ENCODE data around the gene EIF4H. TPM values are rescaled to one million over a fixed set of nuclear protein-coding genes. Genes with fewer than 3 reads are reported as not detected.

Gene EIF4H
- total RNA-seq, 1 experiment from 2014 or later, result 339 TPM

DNA sequence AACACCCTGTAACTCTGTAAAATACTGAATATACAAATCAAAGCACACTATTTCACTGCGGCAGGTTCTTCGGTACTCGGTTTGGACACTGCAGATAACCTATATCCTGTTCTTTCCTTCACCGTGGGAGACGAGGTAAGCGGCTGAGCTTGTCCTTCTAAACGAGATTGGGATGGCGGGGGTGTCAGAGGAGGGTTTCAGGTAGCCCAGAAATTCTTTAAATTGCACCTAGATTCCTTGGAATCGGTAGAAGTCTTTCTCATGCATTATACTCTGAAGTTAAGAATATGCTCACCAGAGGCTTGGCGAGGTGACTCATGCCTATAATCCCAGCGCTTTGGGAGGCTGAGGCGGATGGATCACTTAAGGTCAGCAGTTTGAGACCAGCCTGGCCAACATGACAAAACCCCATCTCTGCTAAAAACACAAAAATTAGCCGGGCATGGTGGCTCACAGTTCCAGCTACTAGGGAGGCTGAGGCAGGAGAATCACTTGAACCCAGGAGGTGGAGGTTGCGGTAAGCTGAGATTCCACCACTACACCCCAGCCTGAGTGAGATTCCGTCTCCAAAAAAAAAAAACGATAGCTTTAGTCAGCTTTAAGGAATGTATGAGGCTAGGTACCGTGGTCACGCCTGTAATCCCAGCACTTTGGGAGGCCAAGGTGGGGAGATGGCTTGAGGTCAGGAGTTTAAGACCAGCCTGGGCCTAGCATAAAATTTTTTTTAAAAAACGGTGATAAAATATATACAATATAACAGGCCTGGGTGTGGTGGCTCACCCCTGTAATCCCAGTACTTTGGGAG, 25.6 kb downstream of the EIF4H start:
- intact Hi-C loops (cut with micrococcal nuclease), result loop anchor here (5.0 to 10.0 kb wide), 3 partner anchors 115 to 332 kb away; no protein-coding TSS in a partner anchor

DNA sequence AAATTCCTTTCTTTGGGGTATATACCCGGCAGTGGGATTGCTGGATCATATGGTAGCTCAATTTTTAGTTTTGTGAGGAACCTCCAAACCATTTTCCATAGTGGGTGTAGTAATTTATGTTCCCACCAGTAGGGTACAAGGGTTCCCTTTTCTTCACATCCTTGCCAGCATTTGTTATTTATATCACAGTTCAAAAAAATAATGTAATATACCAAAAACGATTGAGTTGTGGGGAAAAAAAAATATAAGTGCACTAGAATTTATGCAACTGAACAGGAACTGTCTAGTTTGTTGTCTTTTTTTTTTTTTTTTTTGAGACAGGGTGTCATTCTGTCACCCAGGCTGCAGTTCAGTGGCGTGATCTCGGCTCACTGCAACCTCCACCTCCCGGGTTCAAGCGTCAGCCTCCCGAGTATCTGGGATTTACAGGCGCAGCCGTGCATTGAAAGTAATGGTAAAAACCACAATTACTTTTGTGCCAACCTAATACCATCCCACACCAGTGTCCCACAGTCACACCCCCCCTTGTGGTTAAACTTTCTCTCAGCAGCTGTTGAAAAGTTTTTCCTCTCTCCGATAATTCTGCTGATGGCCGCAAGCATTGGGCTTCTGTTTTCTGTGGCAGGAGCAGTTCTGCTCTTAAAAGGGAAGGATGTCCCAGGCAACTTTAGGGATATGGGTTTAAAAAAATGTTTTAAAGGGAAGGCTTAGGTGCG, 28.8 kb downstream of the EIF4H start:
- Histone ChIP-seq H3K79me2 (ENCODE audit: low read length) (no peaks in the 10 kb centered on the region), H3K9me2 (replicated peaks; ENCODE audit: low read length) (no peaks in the 10 kb centered on the region), H3K27ac (ENCODE audit: low read length) (no peak overlapping the region), H3F3A (ENCODE audit: low read length, unreplicated experiment) (no peaks in the 10 kb centered on the region), H3K4me1 (ENCODE audit: insufficient read depth, low read length) (peaks cover 4% of the 10 kb centered on the region), H3K4me2 (ENCODE audit: low read length) (0 out of 2 replicates have a peak overlapping the region, but pooled peaks have one; percentile 19), H3K9ac (ENCODE audit: low read length) (no peak overlapping the region), H3K36me3 (ENCODE audit: low read depth, low read length) (no peaks in the 10 kb centered on the region), H2AFZ (ENCODE audit: low read length) (no peak overlapping the region), H3K4me3 (ENCODE audit: low read length) (no peak overlapping the region), H4K20me1 (ENCODE audit: low read length) (no peaks in the 10 kb centered on the region), H3K27me3 (ENCODE audit: low read length) (no peaks in the 10 kb centered on the region), H3K9me3 (ENCODE audit: low read length) (no peaks in the 10 kb centered on the region)
- ChIA-PET CTCF (interaction anchor here (0.7 to 0.8 kb wide), 2 partner anchors 13 to 28 kb away, joined by 4 to 13 read pairs; no protein-coding TSS in a partner anchor), POLR2A (ENCODE audit: unreplicated experiment) (interaction anchor here (0.6 kb wide), 1 partner anchor 144 kb away, joined by 6 read pairs; no protein-coding TSS in a partner anchor)
- TF ChIP-seq, protein P1, sequence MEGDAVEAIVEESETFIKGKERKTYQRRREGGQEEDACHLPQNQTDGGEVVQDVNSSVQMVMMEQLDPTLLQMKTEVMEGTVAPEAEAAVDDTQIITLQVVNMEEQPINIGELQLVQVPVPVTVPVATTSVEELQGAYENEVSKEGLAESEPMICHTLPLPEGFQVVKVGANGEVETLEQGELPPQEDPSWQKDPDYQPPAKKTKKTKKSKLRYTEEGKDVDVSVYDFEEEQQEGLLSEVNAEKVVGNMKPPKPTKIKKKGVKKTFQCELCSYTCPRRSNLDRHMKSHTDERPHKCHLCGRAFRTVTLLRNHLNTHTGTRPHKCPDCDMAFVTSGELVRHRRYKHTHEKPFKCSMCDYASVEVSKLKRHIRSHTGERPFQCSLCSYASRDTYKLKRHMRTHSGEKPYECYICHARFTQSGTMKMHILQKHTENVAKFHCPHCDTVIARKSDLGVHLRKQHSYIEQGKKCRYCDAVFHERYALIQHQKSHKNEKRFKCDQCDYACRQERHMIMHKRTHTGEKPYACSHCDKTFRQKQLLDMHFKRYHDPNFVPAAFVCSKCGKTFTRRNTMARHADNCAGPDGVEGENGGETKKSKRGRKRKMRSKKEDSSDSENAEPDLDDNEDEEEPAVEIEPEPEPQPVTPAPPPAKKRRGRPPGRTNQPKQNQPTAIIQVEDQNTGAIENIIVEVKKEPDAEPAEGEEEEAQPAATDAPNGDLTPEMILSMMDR (conservative IDR thresholded peaks at IDR 0.05; ENCODE audit: low read depth, low read length), result peak; percentile 73
- TF ChIP-seq EZH2 (IDR thresholded peaks at IDR 0.05; ENCODE audit: low read length, unreplicated experiment), result no peak
- ATAC-seq (peak; percentile 36), DNase-seq (peak; percentile 67)
- BruUV-seq (replicated peaks), result no TSS peak
- intact Hi-C loops (cut with micrococcal nuclease), result loop anchor here (1.0 to 10.0 kb wide), 4 partner anchors 112 to 336 kb away; no protein-coding TSS in a partner anchor

More for the DNA sequence above, 25.6 kb downstream of the EIF4H start:
- H2AFZ ChIP-seq (ENCODE audit: low read length), result no peak overlapping the region
- H3K4me1 ChIP-seq (ENCODE audit: insufficient read depth, low read length), result peaks cover 4% of the 10 kb centered on the region
- H3K9me3 ChIP-seq (ENCODE audit: low read length), result no peaks in the 10 kb centered on the region
- no peaks in the 10 kb centered on the region for H3K27me3 ChIP-seq (ENCODE audit: low read length)
- ATAC-seq (peak; percentile 68), DNase-seq (peak; percentile 52)
- CTCF ChIA-PET, result interaction anchor here (0.5 to 0.6 kb wide), 4 partner anchors 48 to 221 kb away, joined by 3 to 4 read pairs (median 4); no protein-coding TSS in a partner anchor
- no peaks in the 10 kb centered on the region for H3K9me2 ChIP-seq (replicated peaks; ENCODE audit: low read length)
- no peak overlapping the region for H3K4me3 ChIP-seq (ENCODE audit: low read length)
- H3K79me2 ChIP-seq (ENCODE audit: low read length), result no peaks in the 10 kb centered on the region
- peaks cover 3% of the 10 kb centered on the region for H3K36me3 ChIP-seq (ENCODE audit: low read depth, low read length)
- H3K27ac ChIP-seq (ENCODE audit: low read length), result no peak overlapping the region
- no peak overlapping the region for H3K4me2 ChIP-seq (ENCODE audit: low read length)
- H3F3A ChIP-seq (ENCODE audit: low read length, unreplicated experiment), result no peaks in the 10 kb centered on the region
- POLR2A ChIA-PET (ENCODE audit: unreplicated experiment), result no interaction called here
- no peak overlapping the region for H3K9ac ChIP-seq (ENCODE audit: low read length)
- H4K20me1 ChIP-seq (ENCODE audit: low read length), result no peaks in the 10 kb centered on the region
- TF ChIP-seq EZH2phosphoT487 (IDR thresholded peaks at IDR 0.05; ENCODE audit: borderline replicate concordance, low read length) (no peak), EZH2 (IDR thresholded peaks at IDR 0.05; ENCODE audit: low read length, unreplicated experiment) (no peak)
- TF ChIP-seq, protein P1 (conservative IDR thresholded peaks at IDR 0.05; ENCODE audit: low read depth, low read length), result no peak
- BruUV-seq (replicated peaks), result no TSS peak

Measured in PC-3 (cell line).